ENCODE results near the gene CCDC91.
A peak's percentile ranks its signal among the peaks of the same experiment; 100 is the strongest.

Gene CCDC91

DNA sequence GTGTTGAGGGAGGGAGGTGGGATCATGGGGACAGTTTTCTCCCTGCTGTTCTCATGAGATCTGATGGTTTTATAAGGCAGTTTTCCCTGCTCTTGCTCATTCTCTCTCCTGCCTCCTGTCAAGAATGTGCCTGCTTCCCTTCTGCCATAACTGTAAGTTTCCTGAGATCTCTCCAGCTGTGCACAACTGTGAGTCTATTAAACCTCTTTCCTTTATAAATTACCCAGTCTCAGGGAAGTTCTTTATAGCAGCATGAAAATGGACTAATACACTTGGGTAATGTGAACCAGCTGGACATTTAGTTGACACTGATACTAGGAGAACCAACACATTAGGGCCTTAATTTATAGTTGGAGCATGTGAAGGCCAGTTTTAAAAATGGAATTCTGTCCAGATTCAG is 12.4 kb upstream of the CCDC91 start:
- H3K4me1 ChIP-seq (ENCODE audit: control insufficient read depth, insufficient read depth, low read length): no peaks in the 10 kb centered on the region
- ChIA-PET CTCF (no interaction called here), POLR2A (no interaction called here)
- H3K27ac ChIP-seq (ENCODE audit: extremely low read depth, low read depth, low read length): no peak overlapping the region
- H3K36me3 ChIP-seq (ENCODE audit: control insufficient read depth in 2 of 2, insufficient read depth in 1 of 2, low read length in 2 of 2): no peaks in the 10 kb centered on the region
- no peak overlapping the region for H3K4me3 ChIP-seq (ENCODE audit: low read depth, low read length)
- no peaks in the 10 kb centered on the region for H3K9me3 ChIP-seq (ENCODE audit: control insufficient read depth, insufficient read depth, low read depth, low read length)
- no peak for TF ChIP-seq ZNF623 (tag by site-specific recombination; IDR thresholded peaks at IDR 0.05)
- peak; percentile 18; the same call in 1 of the 2 replicates for TF ChIP-seq ZIC2 (tag by site-specific recombination; IDR thresholded peaks at IDR 0.05)

DNA sequence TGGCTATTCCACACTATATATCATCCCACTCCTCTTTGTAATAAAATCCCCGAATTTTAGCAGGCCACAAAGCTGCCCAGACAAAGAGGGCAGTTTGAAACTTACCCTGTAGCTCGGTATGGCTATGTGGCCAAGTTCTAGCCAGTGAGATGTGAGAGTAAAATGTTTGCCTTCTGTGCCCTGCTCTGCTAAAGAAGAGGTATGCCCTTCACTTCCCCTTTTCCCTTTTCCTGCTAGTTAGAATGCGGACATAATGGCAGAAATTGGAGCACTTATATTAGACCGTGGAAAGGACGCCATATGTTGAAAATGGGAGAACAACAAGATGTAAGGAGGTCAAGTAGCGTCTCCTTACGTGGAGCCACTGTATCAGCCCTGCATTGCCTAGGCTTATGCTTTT is 11.5 kb upstream of the CCDC91 start:
- ChIA-PET CTCF (interaction anchor here (0.5 kb wide), 1 partner anchor 751 kb away, joined by 3 read pairs; no protein-coding TSS in a partner anchor), POLR2A (no interaction called here)
- no peak for TF ChIP-seq ZNF510 (tag by site-specific recombination; IDR thresholded peaks at IDR 0.05; ENCODE audit: insufficient replicate concordance)
- TF ChIP-seq ZNF549 (tag by site-specific recombination; IDR thresholded peaks at IDR 0.05): no peak
- no peak for TF ChIP-seq ZIC2 (tag by site-specific recombination; IDR thresholded peaks at IDR 0.05)
- TF ChIP-seq SCRT1 (tag by site-specific recombination; IDR thresholded peaks at IDR 0.05; ENCODE audit: borderline replicate concordance): no peak
- no peak for TF ChIP-seq ZNF302 (tag by site-specific recombination; IDR thresholded peaks at IDR 0.05; ENCODE audit: low read depth)
- TF ChIP-seq, protein P1, sequence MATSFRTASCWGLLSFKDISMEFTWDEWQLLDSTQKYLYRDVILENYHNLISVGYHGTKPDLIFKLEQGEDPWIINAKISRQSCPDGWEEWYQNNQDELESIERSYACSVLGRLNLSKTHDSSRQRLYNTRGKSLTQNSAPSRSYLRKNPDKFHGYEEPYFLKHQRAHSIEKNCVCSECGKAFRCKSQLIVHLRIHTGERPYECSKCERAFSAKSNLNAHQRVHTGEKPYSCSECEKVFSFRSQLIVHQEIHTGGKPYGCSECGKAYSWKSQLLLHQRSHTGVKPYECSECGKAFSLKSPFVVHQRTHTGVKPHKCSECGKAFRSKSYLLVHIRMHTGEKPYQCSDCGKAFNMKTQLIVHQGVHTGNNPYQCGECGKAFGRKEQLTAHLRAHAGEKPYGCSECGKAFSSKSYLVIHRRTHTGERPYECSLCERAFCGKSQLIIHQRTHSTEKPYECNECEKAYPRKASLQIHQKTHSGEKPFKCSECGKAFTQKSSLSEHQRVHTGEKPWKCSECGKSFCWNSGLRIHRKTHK (tag by site-specific recombination; IDR thresholded peaks at IDR 0.05): no peak
- no peak for TF ChIP-seq SP7 (tag by site-specific recombination; IDR thresholded peaks at IDR 0.05)
- no peak for TF ChIP-seq ZNF621 (tag by site-specific recombination; IDR thresholded peaks at IDR 0.05)
- TF ChIP-seq, protein P2, sequence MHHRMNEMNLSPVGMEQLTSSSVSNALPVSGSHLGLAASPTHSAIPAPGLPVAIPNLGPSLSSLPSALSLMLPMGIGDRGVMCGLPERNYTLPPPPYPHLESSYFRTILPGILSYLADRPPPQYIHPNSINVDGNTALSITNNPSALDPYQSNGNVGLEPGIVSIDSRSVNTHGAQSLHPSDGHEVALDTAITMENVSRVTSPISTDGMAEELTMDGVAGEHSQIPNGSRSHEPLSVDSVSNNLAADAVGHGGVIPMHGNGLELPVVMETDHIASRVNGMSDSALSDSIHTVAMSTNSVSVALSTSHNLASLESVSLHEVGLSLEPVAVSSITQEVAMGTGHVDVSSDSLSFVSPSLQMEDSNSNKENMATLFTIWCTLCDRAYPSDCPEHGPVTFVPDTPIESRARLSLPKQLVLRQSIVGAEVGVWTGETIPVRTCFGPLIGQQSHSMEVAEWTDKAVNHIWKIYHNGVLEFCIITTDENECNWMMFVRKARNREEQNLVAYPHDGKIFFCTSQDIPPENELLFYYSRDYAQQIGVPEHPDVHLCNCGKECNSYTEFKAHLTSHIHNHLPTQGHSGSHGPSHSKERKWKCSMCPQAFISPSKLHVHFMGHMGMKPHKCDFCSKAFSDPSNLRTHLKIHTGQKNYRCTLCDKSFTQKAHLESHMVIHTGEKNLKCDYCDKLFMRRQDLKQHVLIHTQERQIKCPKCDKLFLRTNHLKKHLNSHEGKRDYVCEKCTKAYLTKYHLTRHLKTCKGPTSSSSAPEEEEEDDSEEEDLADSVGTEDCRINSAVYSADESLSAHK (tag by site-specific recombination; IDR thresholded peaks at IDR 0.05): no peak
- no peak for TF ChIP-seq ZNF292 (tag by site-specific recombination; IDR thresholded peaks at IDR 0.05; ENCODE audit: borderline replicate concordance, low read depth)
- no peak for TF ChIP-seq ZNF571 (tag by site-specific recombination; IDR thresholded peaks at IDR 0.05)
- no peak for TF ChIP-seq ZNF132 (tag by site-specific recombination; IDR thresholded peaks at IDR 0.05; ENCODE audit: borderline replicate concordance)
- TF ChIP-seq ZNF202 (tag by site-specific recombination; IDR thresholded peaks at IDR 0.05; ENCODE audit: borderline replicate concordance): no peak
- no peak for TF ChIP-seq ZNF658 (tag by site-specific recombination; IDR thresholded peaks at IDR 0.05)
- TF ChIP-seq ZBTB8A (tag by site-specific recombination; IDR thresholded peaks at IDR 0.05): no peak

DNA sequence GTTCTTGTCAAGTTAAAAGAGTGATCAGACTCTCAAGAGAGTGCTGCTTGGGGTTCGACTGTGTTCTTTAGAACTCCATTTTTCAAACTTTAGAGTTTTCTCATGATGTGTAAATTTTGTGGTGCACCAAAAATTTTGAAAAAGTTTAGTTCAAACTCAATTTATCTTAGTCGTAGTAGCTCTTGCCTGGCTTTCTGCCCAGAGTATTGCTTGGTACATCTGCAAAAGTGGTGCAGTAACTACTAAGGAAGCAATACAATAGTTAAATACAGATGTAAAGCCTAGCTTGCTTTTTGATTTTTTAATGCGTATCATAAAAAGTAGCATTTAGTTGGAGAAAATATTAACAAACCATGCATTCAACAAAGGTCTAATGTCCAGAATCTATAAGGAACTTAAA is 9.5 kb upstream of the CCDC91 start:
- CTCF ChIA-PET: interaction anchor here (0.6 kb wide), 1 partner anchor 289 kb away, joined by 3 read pairs; no protein-coding TSS in a partner anchor
- no peak overlapping the region for H3K27ac ChIP-seq (ENCODE audit: extremely low read depth, low read depth, low read length)
- POLR2A ChIA-PET: no interaction called here
- no peak overlapping the region for H3K4me3 ChIP-seq (ENCODE audit: low read depth, low read length)
- H3K36me3 ChIP-seq (ENCODE audit: control insufficient read depth in 2 of 2, insufficient read depth in 1 of 2, low read length in 2 of 2): no peaks in the 10 kb centered on the region
- H3K9me3 ChIP-seq (ENCODE audit: control insufficient read depth, insufficient read depth, low read depth, low read length): no peaks in the 10 kb centered on the region
- H3K4me1 ChIP-seq (ENCODE audit: control insufficient read depth, insufficient read depth, low read length): no peaks in the 10 kb centered on the region
- TF ChIP-seq, protein P3, sequence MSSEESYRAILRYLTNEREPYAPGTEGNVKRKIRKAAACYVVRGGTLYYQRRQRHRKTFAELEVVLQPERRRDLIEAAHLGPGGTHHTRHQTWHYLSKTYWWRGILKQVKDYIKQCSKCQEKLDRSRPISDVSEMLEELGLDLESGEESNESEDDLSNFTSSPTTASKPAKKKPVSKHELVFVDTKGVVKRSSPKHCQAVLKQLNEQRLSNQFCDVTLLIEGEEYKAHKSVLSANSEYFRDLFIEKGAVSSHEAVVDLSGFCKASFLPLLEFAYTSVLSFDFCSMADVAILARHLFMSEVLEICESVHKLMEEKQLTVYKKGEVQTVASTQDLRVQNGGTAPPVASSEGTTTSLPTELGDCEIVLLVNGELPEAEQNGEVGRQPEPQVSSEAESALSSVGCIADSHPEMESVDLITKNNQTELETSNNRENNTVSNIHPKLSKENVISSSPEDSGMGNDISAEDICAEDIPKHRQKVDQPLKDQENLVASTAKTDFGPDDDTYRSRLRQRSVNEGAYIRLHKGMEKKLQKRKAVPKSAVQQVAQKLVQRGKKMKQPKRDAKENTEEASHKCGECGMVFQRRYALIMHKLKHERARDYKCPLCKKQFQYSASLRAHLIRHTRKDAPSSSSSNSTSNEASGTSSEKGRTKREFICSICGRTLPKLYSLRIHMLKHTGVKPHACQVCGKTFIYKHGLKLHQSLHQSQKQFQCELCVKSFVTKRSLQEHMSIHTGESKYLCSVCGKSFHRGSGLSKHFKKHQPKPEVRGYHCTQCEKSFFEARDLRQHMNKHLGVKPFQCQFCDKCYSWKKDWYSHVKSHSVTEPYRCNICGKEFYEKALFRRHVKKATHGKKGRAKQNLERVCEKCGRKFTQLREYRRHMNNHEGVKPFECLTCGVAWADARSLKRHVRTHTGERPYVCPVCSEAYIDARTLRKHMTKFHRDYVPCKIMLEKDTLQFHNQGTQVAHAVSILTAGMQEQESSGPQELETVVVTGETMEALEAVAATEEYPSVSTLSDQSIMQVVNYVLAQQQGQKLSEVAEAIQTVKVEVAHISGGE (tag by site-specific recombination; conservative IDR thresholded peaks at IDR 0.05; ENCODE audit: low read depth): no peak
- TF ChIP-seq KLF8 (tag by site-specific recombination; IDR thresholded peaks at IDR 0.05) (no peak), ZBTB8A (tag by site-specific recombination; IDR thresholded peaks at IDR 0.05) (no peak), ZNF350 (tag by site-specific recombination; IDR thresholded peaks at IDR 0.05) (no peak), ZNF324 (tag by site-specific recombination; IDR thresholded peaks at IDR 0.05) (no peak), HOXA7 (CRISPR knock-in tag; IDR thresholded peaks at IDR 0.05; ENCODE audit: borderline replicate concordance) (no peak), ZNF391 (tag by site-specific recombination; IDR thresholded peaks at IDR 0.05; ENCODE audit: borderline replicate concordance, low read depth) (no peak), ZNF561 (tag by site-specific recombination; IDR thresholded peaks at IDR 0.05; ENCODE audit: borderline replicate concordance) (no peak)

More for the DNA sequence above, 11.5 kb upstream of the CCDC91 start:
- no peaks in the 10 kb centered on the region for H3K4me1 ChIP-seq (ENCODE audit: control insufficient read depth, insufficient read depth, low read length)
- no peaks in the 10 kb centered on the region for H3K36me3 ChIP-seq (ENCODE audit: control insufficient read depth in 2 of 2, insufficient read depth in 1 of 2, low read length in 2 of 2)
- H3K27ac ChIP-seq (ENCODE audit: extremely low read depth, low read depth, low read length): no peak overlapping the region
- H3K9me3 ChIP-seq (ENCODE audit: control insufficient read depth, insufficient read depth, low read depth, low read length): no peaks in the 10 kb centered on the region
- no peak overlapping the region for H3K4me3 ChIP-seq (ENCODE audit: low read depth, low read length)

Measured in HEK293 (cell line).